B cell (primary cell): ENCODE data around the gene CTIF. TPM values are rescaled to one million over a fixed set of nuclear protein-coding genes. Genes with fewer than 3 reads are reported as not detected.

Source experiments
- ATAC-seq: fragments of 200-7000 bp; cut with Tn5 transposase; one replicate; pipeline ENCODE4 v1.10.0; 2021; ENCODE audit warnings: low read depth, mild to moderate bottlenecking, moderate number of reproducible peaks, moderate library complexity
- CTCF ChIA-PET: fragments of 350-600 bp; sonication (Branson Sonifier 250); formaldehyde crosslinking; loops from one replicate; lab custom pipeline; 2021; ENCODE audit warnings: antibody characterized with exemption, inconsistent platforms; lab: Charles Lee
- POLR2A ChIA-PET: fragments of 350-600 bp; sonication (Branson Sonifier 250); formaldehyde crosslinking; loops from one replicate; lab custom pipeline; 2021; ENCODE audit warnings: antibody characterized with exemption; lab: Charles Lee
- DNase-seq: peaks from one replicate; pipeline ENCODE4 v3.0.0; 2013
- H2AFZ ChIP-seq: 2 replicates; pipeline ENCODE4 v1.6.1; 2012; ENCODE audit warnings: mild to moderate bottlenecking, low read depth, low read length; ENCODE audit not compliant: insufficient read depth, poor library complexity, severe bottlenecking
- H3K27ac ChIP-seq, 2 donors: 1 replicate in 1 of 2; 2 replicates in 1 of 2; pipeline ENCODE4 v1.5.1; 2012 to 2013; ENCODE audit warnings: low read length in 2 of 2, mild to moderate bottlenecking in 2 of 2, moderate library complexity in 1 of 2
- H3K27me3 ChIP-seq, 4 experiments: fragments of 200-600 bp in 1 of 4; sonication (generic) in 1 of 4; replicated peaks in 1 of 4; 1 replicate in 2 of 4; 2 replicates in 2 of 4; pipeline versions ENCODE4 v1.6.1 to v1.7.0; 2013 to 2016; ENCODE audit warnings: low read length in 3 of 4, mild to moderate bottlenecking in 2 of 4, mixed read lengths in 1 of 4, moderate library complexity in 1 of 4; ENCODE audit not compliant: insufficient read depth in 4 of 4, control insufficient read depth in 3 of 4; ENCODE audit errors: control extremely low read depth in 1 of 4
- H3K36me3 ChIP-seq, 2 experiments: replicated peaks in 1 of 2; 1 replicate in 1 of 2; 2 replicates in 1 of 2; pipeline versions ENCODE4 v1.6.1 to v1.7.1; 2013; ENCODE audit warnings: low read length in 1 of 2; ENCODE audit not compliant: insufficient read depth in 2 of 2, control insufficient read depth in 1 of 2; ENCODE audit errors: control extremely low read depth in 1 of 2, extremely low read depth in 1 of 2
- H3K4me1 ChIP-seq, 2 donors: fragments of 200-600 bp in 1 of 2; sonication (generic) in 1 of 2; 1 replicate in 1 of 2; 2 replicates in 1 of 2; pipeline versions ENCODE4 v1.5.1 to v1.6.1; 2013 to 2017; ENCODE audit warnings: low read length in 2 of 2; ENCODE audit not compliant: control insufficient read depth in 2 of 2, insufficient read depth in 2 of 2
- H3K4me2 ChIP-seq: replicated peaks from 2 replicates; pipeline ENCODE3; 2012; ENCODE audit warnings: mild to moderate bottlenecking, low read depth, low read length; ENCODE audit not compliant: poor library complexity, severe bottlenecking
- H3K4me3 ChIP-seq, 5 experiments: fragments of 200-600 bp in 1 of 5; sonication (generic) in 1 of 5; 1 replicate in 3 of 5; 2 replicates in 2 of 5; pipeline versions ENCODE4 v1.5.1 to v1.7.0; 2011 to 2016; ENCODE audit warnings: low read length in 4 of 5, mild to moderate bottlenecking in 4 of 5, low read depth in 2 of 5, control low read depth in 1 of 5, moderate library complexity in 1 of 5; ENCODE audit not compliant: insufficient read depth in 1 of 5; ENCODE audit errors: control extremely low read depth in 1 of 5, extremely low read depth in 1 of 5
- H3K79me2 ChIP-seq: fragments of 200-600 bp; sonication (generic); one replicate; pipeline ENCODE4 v1.6.0; 2016; ENCODE audit warnings: low read length; ENCODE audit not compliant: control insufficient read depth, insufficient read depth
- H3K9ac ChIP-seq: fragments of 200-600 bp; sonication (generic); 2 replicates; pipeline ENCODE4 v1.6.1; 2017; ENCODE audit warnings: mild to moderate bottlenecking, low read length, moderate library complexity
- H3K9me3 ChIP-seq, 3 donors: one replicate each; pipeline versions ENCODE4 v1.6.1 to v1.7.1; 2013; ENCODE audit warnings: low read length in 2 of 3; ENCODE audit not compliant: control insufficient read depth in 2 of 3, insufficient read depth in 1 of 3; ENCODE audit errors: control extremely low read depth in 1 of 3
- H4K20me1 ChIP-seq: 2 replicates; pipeline ENCODE4 v1.6.0; 2012; ENCODE audit warnings: mild to moderate bottlenecking, low read length; ENCODE audit not compliant: insufficient read depth, control insufficient read depth, poor library complexity, severe bottlenecking
- H3K27ac Mint-ChIP-seq: one replicate; pipeline ENCODE4 v1.8.0; 2021; ENCODE audit warnings: mixed read lengths
- H3K27me3 Mint-ChIP-seq: one replicate; pipeline ENCODE4 v1.8.0; 2021; ENCODE audit warnings: mixed read lengths
- H3K4me1 Mint-ChIP-seq: one replicate; pipeline ENCODE4 v1.8.0; 2021; ENCODE audit warnings: mixed read lengths
- H3K4me3 Mint-ChIP-seq: one replicate; pipeline ENCODE4 v1.8.0; 2021; ENCODE audit warnings: mixed read lengths
- H3K9me3 Mint-ChIP-seq: one replicate; pipeline ENCODE4 v1.8.0; 2022; ENCODE audit warnings: mixed read lengths; ENCODE audit not compliant: insufficient read depth
- EZH2 ChIP-seq: IDR thresholded peaks from 2 replicates; pipeline ENCODE4 v1.6.1; 2012; ENCODE audit warnings: borderline replicate concordance, low read depth, mild to moderate bottlenecking, moderate library complexity, low read length; ENCODE audit not compliant: insufficient read depth, poor library complexity, severe bottlenecking
- WGBS: methylation state at CpG from one replicate; pipeline ENCODE4 v1.1.5; 2013; ENCODE audit warnings: missing lambda C conversion rate; ENCODE audit not compliant: insufficient coverage; 5-methylcytosine and 5-hydroxymethylcytosine counted together
- intact Hi-C: fragments of 100-400 bp; cut with micrococcal nuclease; formaldehyde crosslinking; loops from one replicate; pipeline ENCODE4 v1.10.0; 2022
- polyA plus RNA-seq: library from polyadenylated mRNA; depleted of rRNA; stranded (reverse); fragments of >200 nt; gene quantifications from 2 replicates; pipeline ENCODE4 v1.2.3, GENCODE V29; 2012
- total RNA-seq, 2 donors: library from RNA; stranded (reverse); fragments of 120-200 nt in 1 of 2; gene quantifications; 1 replicate in 1 of 2; 2 replicates in 1 of 2; pipeline versions ENCODE4 v1.2.3 to v1.2.4, GENCODE V29; 2013 to 2022
- TF ChIP-seq, protein P1 (sequence below): fragments of 200-600 bp; IDR thresholded peaks from one replicate; pipeline ENCODE4 v1.8.0; 2022; ENCODE audit warnings: antibody characterized with exemption, mild to moderate bottlenecking

The CTIF gene
- total and polyA plus RNA-seq, 2 donors (not counting 1 experiment from before 2014, with no cell fraction given) = 3.6 to 16.2 TPM

DNA sequence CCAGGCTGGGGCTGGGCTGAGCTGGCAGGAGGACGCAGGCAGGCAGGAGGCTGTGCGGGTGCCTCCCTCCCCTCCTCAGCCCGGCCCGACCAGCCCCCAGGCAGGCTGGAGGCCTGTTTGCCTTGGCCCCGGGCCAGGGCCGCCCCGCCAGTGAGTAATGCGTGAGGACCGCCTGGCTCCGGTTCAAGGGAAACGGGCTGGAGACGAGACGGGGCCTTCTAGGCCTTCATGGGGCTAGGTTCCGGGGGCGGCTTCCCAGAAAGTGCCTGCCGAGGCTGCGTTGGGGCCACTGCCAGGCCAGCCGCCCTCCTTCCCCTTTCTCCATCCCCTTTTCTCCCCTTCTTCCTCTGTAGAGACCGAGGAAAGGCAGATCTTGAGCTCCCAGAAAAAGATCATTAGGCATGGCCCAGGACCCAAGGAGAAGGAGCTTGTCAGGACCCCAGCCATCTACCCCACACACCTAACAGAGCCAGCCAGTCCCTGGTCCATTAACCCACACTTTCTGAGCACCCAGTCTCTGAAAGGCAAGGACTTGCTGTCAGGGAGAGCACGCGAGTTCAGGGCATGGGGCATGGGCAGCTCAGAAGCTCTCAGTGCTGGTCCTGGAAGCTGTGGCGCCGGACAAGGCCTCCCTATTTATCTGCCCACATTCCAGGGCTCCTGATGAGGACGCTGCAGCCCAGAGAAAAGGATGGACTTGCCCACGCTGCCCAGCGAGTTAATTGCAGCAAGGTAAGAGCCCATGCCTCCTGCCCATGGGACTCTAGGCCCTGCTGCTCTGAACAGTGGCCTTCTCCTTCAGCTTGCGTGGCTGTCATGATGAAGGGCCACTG lies 363.4 kb downstream of the CTIF start:
- Histone ChIP-seq H3K9me3 (peaks cover 0 to 22% (median 10%) of the 10 kb centered on the region in 3 donors), H4K20me1 (no peaks in the 10 kb centered on the region), H3K9ac (no peak overlapping the region), H3K79me2 (no peaks in the 10 kb centered on the region), H3K36me3 (no peaks in the 10 kb centered on the region), H3K27me3 (no peaks in the 10 kb centered on the region), H2AFZ (no peak overlapping the region), H3K4me1 (peaks cover under 1 to 3% of the 10 kb centered on the region in 2 donors), H3K4me2 (no peak overlapping the region), H3K27ac (no peak overlapping the region), H3K4me3 (no peak overlapping the region)
- POLR2A ChIA-PET = no interaction called here
- Mint-ChIP-seq H3K27ac (no peak overlapping the region), H3K4me1 (peaks cover 3% of the 10 kb centered on the region), H3K9me3 (peaks cover 9% of the 10 kb centered on the region), H3K4me3 (no peak overlapping the region), H3K27me3 (peaks cover 6% of the 10 kb centered on the region)
- 63% methylated on average over 26 of the region's 27 CpGs for WGBS
- ATAC-seq (no peak), DNase-seq (no peak)
- intact Hi-C loops = no loop called here
- CTCF ChIA-PET = no interaction called here
- TF ChIP-seq, protein P1, sequence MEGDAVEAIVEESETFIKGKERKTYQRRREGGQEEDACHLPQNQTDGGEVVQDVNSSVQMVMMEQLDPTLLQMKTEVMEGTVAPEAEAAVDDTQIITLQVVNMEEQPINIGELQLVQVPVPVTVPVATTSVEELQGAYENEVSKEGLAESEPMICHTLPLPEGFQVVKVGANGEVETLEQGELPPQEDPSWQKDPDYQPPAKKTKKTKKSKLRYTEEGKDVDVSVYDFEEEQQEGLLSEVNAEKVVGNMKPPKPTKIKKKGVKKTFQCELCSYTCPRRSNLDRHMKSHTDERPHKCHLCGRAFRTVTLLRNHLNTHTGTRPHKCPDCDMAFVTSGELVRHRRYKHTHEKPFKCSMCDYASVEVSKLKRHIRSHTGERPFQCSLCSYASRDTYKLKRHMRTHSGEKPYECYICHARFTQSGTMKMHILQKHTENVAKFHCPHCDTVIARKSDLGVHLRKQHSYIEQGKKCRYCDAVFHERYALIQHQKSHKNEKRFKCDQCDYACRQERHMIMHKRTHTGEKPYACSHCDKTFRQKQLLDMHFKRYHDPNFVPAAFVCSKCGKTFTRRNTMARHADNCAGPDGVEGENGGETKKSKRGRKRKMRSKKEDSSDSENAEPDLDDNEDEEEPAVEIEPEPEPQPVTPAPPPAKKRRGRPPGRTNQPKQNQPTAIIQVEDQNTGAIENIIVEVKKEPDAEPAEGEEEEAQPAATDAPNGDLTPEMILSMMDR = no peak
- no peak for TF ChIP-seq EZH2

DNA sequence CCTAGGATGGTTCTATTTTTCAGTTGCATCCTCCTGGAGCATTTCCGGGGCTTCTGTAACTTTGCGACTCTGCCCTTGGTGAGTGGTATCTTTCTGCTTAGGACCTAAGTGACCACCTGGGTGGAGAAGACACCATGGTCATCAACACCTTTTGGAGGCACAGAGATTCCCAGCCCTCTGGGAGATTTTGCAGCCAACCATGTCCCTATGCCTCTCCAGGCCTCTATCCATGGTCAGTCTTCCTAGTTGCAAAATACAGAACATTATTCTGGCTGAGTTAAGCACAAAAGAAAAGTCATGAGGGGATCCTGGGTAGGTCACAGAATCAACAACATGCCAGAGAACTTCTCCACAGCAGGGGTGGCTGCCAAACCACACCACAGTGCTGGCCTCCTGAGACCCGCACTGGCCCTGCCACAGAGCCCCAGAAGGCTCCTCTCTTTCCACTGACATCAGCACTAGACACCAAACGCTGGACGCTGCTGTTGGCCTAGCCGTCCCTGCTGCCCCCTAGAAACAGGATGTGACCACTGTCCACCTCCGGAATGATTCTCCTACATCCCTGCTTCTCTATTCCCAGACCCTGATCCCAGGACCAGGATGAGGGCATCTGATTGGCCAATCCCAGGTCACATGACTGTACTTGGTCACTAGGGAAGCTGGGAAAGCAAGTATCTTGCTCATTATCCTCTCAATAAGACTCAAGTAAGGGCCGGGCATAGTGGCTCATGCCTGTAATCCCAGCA lies 364.2 kb downstream of the CTIF start:
- H3K79me2 ChIP-seq = no peaks in the 10 kb centered on the region
- 91% methylated on average over 8 of the region's 8 CpGs for WGBS
- intact Hi-C loops = no loop called here
- H3K27me3 ChIP-seq = no peaks in the 10 kb centered on the region
- H3K4me2 ChIP-seq = no peak overlapping the region
- peaks cover 9% of the 10 kb centered on the region for H3K9me3 Mint-ChIP-seq
- H3K4me1 ChIP-seq = no peaks in the 10 kb centered on the region
- ATAC-seq (no peak), DNase-seq (no peak)
- no peaks in the 10 kb centered on the region for H4K20me1 ChIP-seq
- no peak overlapping the region for H3K27ac ChIP-seq
- no peak overlapping the region for H3K4me3 ChIP-seq
- H3K27me3 Mint-ChIP-seq = peaks cover 6% of the 10 kb centered on the region
- no peak overlapping the region for H3K9ac ChIP-seq
- no peak overlapping the region for H2AFZ ChIP-seq
- no peak overlapping the region for H3K27ac Mint-ChIP-seq
- no peak overlapping the region for H3K4me3 Mint-ChIP-seq
- no peak for TF ChIP-seq EZH2
- TF ChIP-seq, protein P1 = no peak
- no peaks in the 10 kb centered on the region for H3K36me3 ChIP-seq
- H3K4me1 Mint-ChIP-seq = peaks cover 2% of the 10 kb centered on the region
- H3K9me3 ChIP-seq = peaks cover 0 to 22% (median 10%) of the 10 kb centered on the region in 3 donors
- ChIA-PET CTCF (no interaction called here), POLR2A (no interaction called here)
